ENCODE measurements around the gene FNDC3B.

DNA sequence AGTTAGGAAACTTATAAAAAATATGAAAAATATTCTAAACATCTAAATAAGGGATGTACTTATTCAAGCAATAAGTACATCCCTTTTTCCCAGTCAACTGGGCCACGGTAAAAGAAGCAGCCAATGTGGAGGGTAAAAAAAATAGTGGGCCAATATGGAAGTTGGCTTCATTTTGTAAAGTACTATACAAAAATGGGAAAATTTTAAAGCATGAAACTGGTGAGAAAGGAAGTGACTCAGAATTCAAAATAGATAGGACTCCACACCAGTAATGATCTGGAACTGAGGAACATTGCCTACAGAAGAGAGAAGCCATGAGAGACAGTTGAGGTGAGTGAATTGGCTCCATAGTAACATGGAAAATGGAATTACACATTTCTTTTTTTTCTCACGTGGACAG is 108.9 kb downstream of the FNDC3B start:
- TF ChIP-seq POLR2AphosphoS5 (IDR thresholded peaks at IDR 0.05), result no peak
- TF ChIP-seq CTCF (IDR thresholded peaks at IDR 0.05), result no peak
